Cardiac fibroblast (primary cell): ENCODE measurements around the gene LTBP1.

Source experiments
- DNase-seq, 2 donors: peaks; one replicate each; pipeline versions ENCODE4 v3.0.0 to v3.0.0-alpha.2; 2010; ENCODE audit warnings: low read depth in 2 of 2
- H3K4me3 ChIP-seq, 2 donors: replicated peaks in 1 of 2; 1 replicate in 1 of 2; 2 replicates in 1 of 2; pipeline ENCODE4 v1.5.1; 2011; ENCODE audit warnings: low read depth in 2 of 2, low read length in 2 of 2, mild to moderate bottlenecking in 2 of 2, moderate library complexity in 1 of 2
- CTCF ChIP-seq: IDR thresholded peaks from one replicate; pipeline ENCODE4 v1.5.1; 2011; ENCODE audit warnings: low read depth, mild to moderate bottlenecking, low read length, inconsistent platforms

The LTBP1 gene

GRCh38 chr2:33221046-33221784, 274.5 kb downstream of the LTBP1 start:
- TF ChIP-seq CTCF, result no peak
- peak in 1 of 2 donors; percentile 38 for DNase-seq

DNA sequence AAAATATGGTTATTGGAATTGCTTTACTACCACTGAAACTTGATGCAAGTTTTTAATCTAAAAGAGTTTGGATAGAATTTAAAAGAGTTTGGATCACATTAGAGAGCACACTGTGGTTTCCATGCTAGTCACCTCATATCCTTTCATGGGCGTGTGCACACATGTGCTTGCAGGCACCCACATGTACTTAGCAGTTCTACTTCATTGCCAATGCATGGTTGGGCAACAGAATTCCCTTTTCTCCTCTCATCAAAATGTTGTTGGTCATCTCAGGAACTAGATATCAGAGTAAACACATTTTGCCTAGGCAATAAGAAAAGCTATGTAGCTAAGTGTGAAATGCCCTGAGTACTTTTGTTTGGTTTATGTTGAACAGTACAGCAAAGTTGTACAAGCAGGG, 275.6 kb downstream of the LTBP1 start:
- TF ChIP-seq CTCF, result no peak
- no peak overlapping the region for H3K4me3 ChIP-seq
- no peak for DNase-seq

More at GRCh38 chr2:33221046-33221784, 274.5 kb downstream of the LTBP1 start:
- no peak overlapping the region for H3K4me3 ChIP-seq

GRCh38 chr2:33223856-33224255, 277.1 kb downstream of the LTBP1 start:
- peak in 1 of 2 donors; percentile 93 for DNase-seq
- no peak for TF ChIP-seq CTCF
- H3K4me3 ChIP-seq, result no peak overlapping the region

DNA sequence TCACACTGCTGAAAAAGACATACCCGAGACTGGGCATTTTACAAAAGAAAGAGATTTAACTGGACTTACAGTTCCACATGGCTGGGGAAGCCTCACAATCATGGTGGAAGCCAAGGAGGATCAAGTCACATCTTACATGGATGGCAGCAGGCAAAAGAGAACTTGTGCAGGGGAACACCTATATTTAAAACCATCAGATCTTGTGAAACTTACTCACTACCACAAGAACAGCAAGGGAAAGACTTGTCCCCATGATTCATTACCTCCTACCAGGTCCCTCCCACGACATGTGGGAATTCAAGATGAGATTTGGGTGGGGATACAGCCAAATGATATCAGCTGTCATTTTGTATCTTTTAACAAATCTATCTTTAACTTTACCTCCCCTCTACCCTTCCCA, 278.6 kb downstream of the LTBP1 start:
- no peak for TF ChIP-seq CTCF
- no peak overlapping the region for H3K4me3 ChIP-seq
- DNase-seq, result peak in 1 of 2 donors; percentile 71

GRCh38 chr2:33226546-33226945, 279.8 kb downstream of the LTBP1 start:
- DNase-seq, result no peak
- no peak for TF ChIP-seq CTCF
- H3K4me3 ChIP-seq, result no peak overlapping the region

DNA sequence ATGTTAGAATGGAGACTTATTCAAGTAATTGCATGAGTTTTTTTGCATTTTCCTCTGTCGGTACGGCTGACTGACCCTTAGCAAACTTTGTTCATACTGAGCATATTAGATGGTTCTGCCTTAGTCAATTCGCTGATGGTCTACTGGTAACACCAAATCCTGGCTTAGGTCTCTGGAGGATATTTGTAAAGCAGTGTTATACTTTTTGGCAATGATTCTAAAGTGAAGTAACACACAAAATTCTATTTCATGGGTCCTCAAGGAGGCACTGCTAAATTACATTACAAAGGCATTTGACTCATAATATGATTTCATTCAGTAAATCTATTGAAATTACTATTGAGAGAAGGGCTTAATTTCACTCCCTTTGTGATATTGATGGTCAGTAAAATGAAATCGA, 282.9 kb downstream of the LTBP1 start:
- no peak overlapping the region for H3K4me3 ChIP-seq
- no peak for TF ChIP-seq CTCF
- DNase-seq, result peak in 1 of 2 donors; percentile 82

DNA sequence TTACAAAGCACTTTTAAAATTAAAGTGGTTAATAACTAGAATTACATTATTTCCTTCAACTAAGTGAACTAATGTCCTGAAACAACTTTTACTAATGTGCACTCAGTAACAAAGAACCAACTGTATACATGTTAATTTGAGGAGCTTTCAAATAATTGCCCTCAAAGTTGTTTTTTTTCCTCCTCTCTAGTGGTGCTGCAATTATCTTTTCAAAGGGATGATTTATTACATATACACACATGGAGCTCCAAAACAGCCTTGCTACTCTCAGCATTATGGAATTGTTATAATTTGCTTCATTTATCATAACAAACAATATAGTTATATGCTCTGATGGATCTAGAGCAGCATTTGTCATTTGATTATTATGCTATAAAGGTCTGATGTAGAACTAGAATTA, 283.4 kb downstream of the LTBP1 start:
- no peak for TF ChIP-seq CTCF
- DNase-seq, result no peak
- H3K4me3 ChIP-seq, result no peak overlapping the region
